HG03095 (cell line): ENCODE measurements around the gene AIRE.
"Not testable (repeated sequence)": the region's sequence is repeated elsewhere in the genome, so short reads cannot be mapped to it uniquely, and the experiment has no call there.

ENCODE experiments used
- ATAC-seq: cut with Tn5 transposase; IDR thresholded peaks from one replicate; pipeline ENCODE4 v1.9.1; 2021; ENCODE audit warnings: moderate library complexity; ENCODE audit not compliant: unreplicated experiment

Gene AIRE

GRCh38 chr21:44334329-44335030 is 48.8 kb downstream of the AIRE start:
- ATAC-seq: no peak

GRCh38 chr21:44335266-44336059 is 49.8 kb downstream of the AIRE start:
- no peak for ATAC-seq

- ATAC-seq: no peak
Observed at GRCh38 chr21:44337449-44337848, 51.8 kb downstream of the AIRE start.

GRCh38 chr21:44337941-44338895 is 52.5 kb downstream of the AIRE start:
- ATAC-seq: no peak

GRCh38 chr21:44338971-44339910 is 53.6 kb downstream of the AIRE start, which contains the start of gene CFAP410:
CFAP410 (minus strand) TSS chr21:44339390; CDS start chr21:44339194, 196 bp downstream.
- peak; percentile 84 for ATAC-seq

- ATAC-seq: not testable (repeated sequence)
Observed at GRCh38 chr21:44341726-44342458, 56.2 kb downstream of the AIRE start.

GRCh38 chr21:44342981-44343380 is 57.3 kb downstream of the AIRE start:
- ATAC-seq: not testable (repeated sequence)

GRCh38 chr21:44344541-44345183 is 59.0 kb downstream of the AIRE start:
- ATAC-seq: no peak

- ATAC-seq: no peak
Observed at GRCh38 chr21:44345495-44345894, 59.8 kb downstream of the AIRE start.

- ATAC-seq: no peak
Observed at GRCh38 chr21:44347911-44348451, 62.3 kb downstream of the AIRE start.
